GM23338 (cell line): ENCODE measurements around the gene WDR41. TPM values are rescaled to one million over a fixed set of nuclear protein-coding genes. Genes with fewer than 3 reads are reported as not detected.

Experiments
- ATAC-seq: fragments of 200-7000 bp; cut with Tn5 transposase; 3 replicates; pipeline ENCODE4 v1.9.1; 2020
- DNase-seq: peaks from one replicate; pipeline ENCODE4 v3.0.0-alpha.2; 2015; ENCODE audit warnings: low spot score
- H2AFZ ChIP-seq: fragments of 200-600 bp; sonication (generic); 2 replicates; pipeline ENCODE4 v1.8.0; 2016; ENCODE audit warnings: antibody characterized with exemption, mild to moderate bottlenecking, moderate library complexity
- H3F3A ChIP-seq: fragments of 200-600 bp; sonication (generic); replicated peaks from 2 replicates; pipeline ENCODE4 v1.8.0; 2017; ENCODE audit warnings: antibody characterized with exemption, mixed run types, low read depth
- H3K27ac ChIP-seq: fragments of 200-600 bp; sonication (generic); 2 replicates; pipeline ENCODE4 v1.6.1; 2016; ENCODE audit warnings: low read depth
- H3K27me3 ChIP-seq: fragments of 200-600 bp; sonication (generic); 2 replicates; pipeline ENCODE4 v1.8.0; 2016; ENCODE audit warnings: mild to moderate bottlenecking, mixed run types, moderate library complexity; ENCODE audit not compliant: insufficient read depth
- H3K36me3 ChIP-seq: fragments of 200-600 bp; sonication (generic); 2 replicates; pipeline ENCODE4 v1.8.0; 2016; ENCODE audit warnings: mild to moderate bottlenecking; ENCODE audit not compliant: insufficient read depth
- H3K4me1 ChIP-seq: fragments of 200-600 bp; sonication (generic); 2 replicates; pipeline ENCODE4 v1.8.0; 2016; ENCODE audit warnings: mild to moderate bottlenecking, moderate library complexity; ENCODE audit not compliant: insufficient read depth
- H3K4me2 ChIP-seq: fragments of 200-600 bp; sonication (generic); 2 replicates; pipeline ENCODE4 v1.7.1; 2017; ENCODE audit warnings: mixed run types
- H3K4me3 ChIP-seq: fragments of 200-600 bp; sonication (generic); 2 replicates; pipeline ENCODE4 v1.6.1; 2016; ENCODE audit warnings: mixed run types
- H3K79me2 ChIP-seq: fragments of 200-600 bp; sonication (generic); replicated peaks from 2 replicates; pipeline ENCODE4 v1.8.0; 2017; ENCODE audit warnings: mild to moderate bottlenecking; ENCODE audit not compliant: insufficient read depth
- H3K9me2 ChIP-seq: fragments of 200-600 bp; sonication (generic); 2 replicates; pipeline ENCODE4 v1.8.0; 2017; ENCODE audit not compliant: insufficient read depth
- H4K20me1 ChIP-seq: fragments of 200-600 bp; sonication (generic); replicated peaks from 2 replicates; pipeline ENCODE4 v1.8.0; 2017; ENCODE audit warnings: mild to moderate bottlenecking; ENCODE audit not compliant: insufficient read depth
- H3K27ac Mint-ChIP-seq: 2 replicates; pipeline ENCODE4 v1.8.0; 2020; ENCODE audit warnings: inconsistent platforms, mild to moderate bottlenecking, moderate library complexity, mixed read lengths
- H3K27me3 Mint-ChIP-seq: 3 replicates; pipeline ENCODE4 v1.8.0; 2022; ENCODE audit warnings: low read depth, mild to moderate bottlenecking, moderate library complexity, mixed read lengths, inconsistent platforms; ENCODE audit not compliant: insufficient read depth, poor library complexity
- H3K36me3 Mint-ChIP-seq: 3 replicates; pipeline ENCODE4 v1.8.0; 2021; ENCODE audit warnings: low read depth, mild to moderate bottlenecking, inconsistent platforms, moderate library complexity, mixed read lengths
- H3K4me1 Mint-ChIP-seq: 3 replicates; pipeline ENCODE4 v1.8.0; 2020; ENCODE audit warnings: mild to moderate bottlenecking, inconsistent platforms, mixed read lengths
- H3K4me3 Mint-ChIP-seq: 3 replicates; pipeline ENCODE4 v1.8.0; 2021; ENCODE audit warnings: moderate library complexity, mild to moderate bottlenecking, inconsistent platforms, mixed read lengths
- H3K9me3 Mint-ChIP-seq: 3 replicates; pipeline ENCODE4 v1.8.0; 2020; ENCODE audit warnings: moderate library complexity, mild to moderate bottlenecking, inconsistent platforms, mixed read lengths
- CREB1 ChIP-seq: fragments of 250-450 bp; sonication (Bioruptor Pico); IDR thresholded peaks from 2 replicates; pipeline ENCODE4 v1.5.0; 2020; ENCODE audit warnings: low read depth, mild to moderate bottlenecking, moderate library complexity
- EZH2 ChIP-seq: fragments of 200-600 bp; sonication (generic); IDR thresholded peaks from one replicate; pipeline ENCODE4 v1.8.0; 2017; ENCODE audit warnings: antibody characterized with exemption, mild to moderate bottlenecking, low read depth; ENCODE audit not compliant: unreplicated experiment
- EZH2phosphoT487 ChIP-seq: fragments of 200-600 bp; sonication (generic); IDR thresholded peaks from one replicate; pipeline ENCODE4 v1.8.1; 2018; ENCODE audit warnings: antibody characterized with exemption; ENCODE audit not compliant: unreplicated experiment
- JUNB ChIP-seq: IDR thresholded peaks from one replicate; pipeline ENCODE4 v1.6.1; 2016; ENCODE audit warnings: antibody characterized with exemption; ENCODE audit not compliant: unreplicated experiment
- NANOG ChIP-seq: IDR thresholded peaks from 2 replicates; pipeline ENCODE4 v1.6.1; 2016; ENCODE audit warnings: antibody characterized with exemption, borderline replicate concordance
- POLR2AphosphoS5 ChIP-seq: IDR thresholded peaks from 2 replicates; pipeline ENCODE4 v1.6.1; 2016; ENCODE audit warnings: antibody characterized with exemption, low read depth
- STAT1 ChIP-seq: IDR thresholded peaks from one replicate; pipeline ENCODE4 v1.6.1; 2016; ENCODE audit warnings: antibody characterized with exemption; ENCODE audit not compliant: unreplicated experiment
- ZNF114 ChIP-seq: fragments of 250-450 bp; sonication (Bioruptor Pico); IDR thresholded peaks from 2 replicates; pipeline ENCODE4 v1.5.0; 2020; ENCODE audit warnings: mild to moderate bottlenecking, moderate library complexity
- ZNF331 ChIP-seq: fragments of 250-450 bp; sonication (Bioruptor Pico); IDR thresholded peaks from 2 replicates; pipeline ENCODE4 v1.5.0; 2020; ENCODE audit warnings: low read depth, mild to moderate bottlenecking, moderate library complexity
- polyA plus RNA-seq: library from polyadenylated mRNA; unstranded; fragments of >200 nt; fragmentation: Nextera tagmentation; extraction: Ambion mirVana; gene quantifications from 2 replicates; pipeline ENCODE4 v1.2.1, GENCODE V29; 2016
- total RNA-seq: library from RNA; depleted of rRNA; stranded (reverse); fragments of >200 nt; shearing (Covaris generic); gene quantifications from 2 replicates; pipeline ENCODE4 v1.2.3, GENCODE V29; 2014
- TF ChIP-seq, protein P1 (sequence below): IDR thresholded peaks from 2 replicates; pipeline ENCODE4 v1.6.1; 2016; ENCODE audit warnings: antibody characterized with exemption
- TF ChIP-seq, protein P2 (sequence below): IDR thresholded peaks from one replicate; pipeline ENCODE4 v1.6.1; 2018; ENCODE audit warnings: antibody characterized with exemption; ENCODE audit not compliant: unreplicated experiment
- TF ChIP-seq, protein P3 (sequence below): fragments of 250-450 bp; sonication (Bioruptor Pico); IDR thresholded peaks from 2 replicates; pipeline ENCODE4 v1.5.0; 2020; ENCODE audit warnings: mild to moderate bottlenecking, moderate library complexity
- TF ChIP-seq, protein P4 (sequence below), 2 experiments: fragments of 200-600 bp in 1 of 2; sonication (generic) in 1 of 2; conservative IDR thresholded peaks; 2 replicates each; pipeline versions ENCODE4 v1.5.1 to v1.6.1; 2016 to 2017; ENCODE audit warnings: antibody characterized with exemption in 2 of 2, low read depth in 2 of 2, mild to moderate bottlenecking in 2 of 2, moderate library complexity in 1 of 2

The WDR41 gene
- total and polyA plus RNA-seq, 2 experiments from 2014 or later: 19.1 to 40.4 TPM

DNA sequence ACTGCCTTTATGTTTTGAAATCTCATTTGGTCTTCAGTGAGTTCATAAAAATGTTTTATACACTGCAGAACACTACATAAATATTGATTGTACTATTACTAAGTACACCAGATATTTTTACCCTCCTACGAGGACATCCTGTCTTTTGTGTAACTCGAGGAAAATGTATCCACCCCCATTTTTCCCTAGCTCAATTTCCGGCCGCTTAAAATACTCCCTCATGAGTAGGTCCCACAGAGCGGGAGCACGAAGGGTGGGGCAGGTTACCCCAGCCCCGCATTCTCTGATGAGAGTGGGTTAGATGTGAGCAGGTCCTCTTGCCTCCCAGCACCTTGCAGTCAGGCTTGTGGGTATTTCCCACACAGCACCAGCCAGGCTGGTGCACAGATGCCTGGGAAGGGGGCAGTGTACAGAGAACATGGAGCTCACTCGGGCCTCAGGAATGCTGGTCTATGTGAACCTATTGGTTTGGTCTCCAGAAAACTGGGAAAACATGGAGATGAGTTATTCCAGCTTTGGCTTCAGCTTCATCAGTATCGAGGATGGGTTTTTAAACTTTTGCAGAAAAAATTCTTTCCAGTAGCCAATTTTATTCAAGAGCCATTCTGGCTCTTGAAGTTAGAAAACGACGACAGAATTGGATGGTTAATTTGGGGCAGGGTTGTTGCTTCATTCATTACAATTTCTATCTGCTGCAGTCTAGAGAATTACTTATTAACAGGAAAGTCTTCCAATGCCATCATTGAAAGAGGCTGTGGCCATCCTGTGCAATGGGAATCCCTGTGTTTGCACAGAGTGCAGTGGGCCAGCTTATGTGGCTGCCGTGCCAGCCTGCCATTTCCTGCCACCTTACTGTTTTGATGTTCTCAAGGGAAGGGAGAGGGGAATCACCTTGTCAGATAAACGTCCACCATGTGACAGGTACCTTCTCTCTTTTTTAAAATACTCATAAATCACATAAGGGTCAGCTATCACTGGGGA, 73.2 kb downstream of the WDR41 start:
- no peak for DNase-seq
- TF ChIP-seq CREB1 (no peak), ZNF114 (CRISPR knock-in tag) (no peak), NANOG (no peak), POLR2AphosphoS5 (no peak), ZNF331 (CRISPR knock-in tag) (no peak), EZH2 (no peak), STAT1 (no peak), JUNB (no peak), EZH2phosphoT487 (no peak)
- TF ChIP-seq, protein P1, sequence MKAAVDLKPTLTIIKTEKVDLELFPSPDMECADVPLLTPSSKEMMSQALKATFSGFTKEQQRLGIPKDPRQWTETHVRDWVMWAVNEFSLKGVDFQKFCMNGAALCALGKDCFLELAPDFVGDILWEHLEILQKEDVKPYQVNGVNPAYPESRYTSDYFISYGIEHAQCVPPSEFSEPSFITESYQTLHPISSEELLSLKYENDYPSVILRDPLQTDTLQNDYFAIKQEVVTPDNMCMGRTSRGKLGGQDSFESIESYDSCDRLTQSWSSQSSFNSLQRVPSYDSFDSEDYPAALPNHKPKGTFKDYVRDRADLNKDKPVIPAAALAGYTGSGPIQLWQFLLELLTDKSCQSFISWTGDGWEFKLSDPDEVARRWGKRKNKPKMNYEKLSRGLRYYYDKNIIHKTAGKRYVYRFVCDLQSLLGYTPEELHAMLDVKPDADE: no peak
- TF ChIP-seq, protein P2, sequence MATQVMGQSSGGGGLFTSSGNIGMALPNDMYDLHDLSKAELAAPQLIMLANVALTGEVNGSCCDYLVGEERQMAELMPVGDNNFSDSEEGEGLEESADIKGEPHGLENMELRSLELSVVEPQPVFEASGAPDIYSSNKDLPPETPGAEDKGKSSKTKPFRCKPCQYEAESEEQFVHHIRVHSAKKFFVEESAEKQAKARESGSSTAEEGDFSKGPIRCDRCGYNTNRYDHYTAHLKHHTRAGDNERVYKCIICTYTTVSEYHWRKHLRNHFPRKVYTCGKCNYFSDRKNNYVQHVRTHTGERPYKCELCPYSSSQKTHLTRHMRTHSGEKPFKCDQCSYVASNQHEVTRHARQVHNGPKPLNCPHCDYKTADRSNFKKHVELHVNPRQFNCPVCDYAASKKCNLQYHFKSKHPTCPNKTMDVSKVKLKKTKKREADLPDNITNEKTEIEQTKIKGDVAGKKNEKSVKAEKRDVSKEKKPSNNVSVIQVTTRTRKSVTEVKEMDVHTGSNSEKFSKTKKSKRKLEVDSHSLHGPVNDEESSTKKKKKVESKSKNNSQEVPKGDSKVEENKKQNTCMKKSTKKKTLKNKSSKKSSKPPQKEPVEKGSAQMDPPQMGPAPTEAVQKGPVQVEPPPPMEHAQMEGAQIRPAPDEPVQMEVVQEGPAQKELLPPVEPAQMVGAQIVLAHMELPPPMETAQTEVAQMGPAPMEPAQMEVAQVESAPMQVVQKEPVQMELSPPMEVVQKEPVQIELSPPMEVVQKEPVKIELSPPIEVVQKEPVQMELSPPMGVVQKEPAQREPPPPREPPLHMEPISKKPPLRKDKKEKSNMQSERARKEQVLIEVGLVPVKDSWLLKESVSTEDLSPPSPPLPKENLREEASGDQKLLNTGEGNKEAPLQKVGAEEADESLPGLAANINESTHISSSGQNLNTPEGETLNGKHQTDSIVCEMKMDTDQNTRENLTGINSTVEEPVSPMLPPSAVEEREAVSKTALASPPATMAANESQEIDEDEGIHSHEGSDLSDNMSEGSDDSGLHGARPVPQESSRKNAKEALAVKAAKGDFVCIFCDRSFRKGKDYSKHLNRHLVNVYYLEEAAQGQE: no peak
- TF ChIP-seq, protein P3, sequence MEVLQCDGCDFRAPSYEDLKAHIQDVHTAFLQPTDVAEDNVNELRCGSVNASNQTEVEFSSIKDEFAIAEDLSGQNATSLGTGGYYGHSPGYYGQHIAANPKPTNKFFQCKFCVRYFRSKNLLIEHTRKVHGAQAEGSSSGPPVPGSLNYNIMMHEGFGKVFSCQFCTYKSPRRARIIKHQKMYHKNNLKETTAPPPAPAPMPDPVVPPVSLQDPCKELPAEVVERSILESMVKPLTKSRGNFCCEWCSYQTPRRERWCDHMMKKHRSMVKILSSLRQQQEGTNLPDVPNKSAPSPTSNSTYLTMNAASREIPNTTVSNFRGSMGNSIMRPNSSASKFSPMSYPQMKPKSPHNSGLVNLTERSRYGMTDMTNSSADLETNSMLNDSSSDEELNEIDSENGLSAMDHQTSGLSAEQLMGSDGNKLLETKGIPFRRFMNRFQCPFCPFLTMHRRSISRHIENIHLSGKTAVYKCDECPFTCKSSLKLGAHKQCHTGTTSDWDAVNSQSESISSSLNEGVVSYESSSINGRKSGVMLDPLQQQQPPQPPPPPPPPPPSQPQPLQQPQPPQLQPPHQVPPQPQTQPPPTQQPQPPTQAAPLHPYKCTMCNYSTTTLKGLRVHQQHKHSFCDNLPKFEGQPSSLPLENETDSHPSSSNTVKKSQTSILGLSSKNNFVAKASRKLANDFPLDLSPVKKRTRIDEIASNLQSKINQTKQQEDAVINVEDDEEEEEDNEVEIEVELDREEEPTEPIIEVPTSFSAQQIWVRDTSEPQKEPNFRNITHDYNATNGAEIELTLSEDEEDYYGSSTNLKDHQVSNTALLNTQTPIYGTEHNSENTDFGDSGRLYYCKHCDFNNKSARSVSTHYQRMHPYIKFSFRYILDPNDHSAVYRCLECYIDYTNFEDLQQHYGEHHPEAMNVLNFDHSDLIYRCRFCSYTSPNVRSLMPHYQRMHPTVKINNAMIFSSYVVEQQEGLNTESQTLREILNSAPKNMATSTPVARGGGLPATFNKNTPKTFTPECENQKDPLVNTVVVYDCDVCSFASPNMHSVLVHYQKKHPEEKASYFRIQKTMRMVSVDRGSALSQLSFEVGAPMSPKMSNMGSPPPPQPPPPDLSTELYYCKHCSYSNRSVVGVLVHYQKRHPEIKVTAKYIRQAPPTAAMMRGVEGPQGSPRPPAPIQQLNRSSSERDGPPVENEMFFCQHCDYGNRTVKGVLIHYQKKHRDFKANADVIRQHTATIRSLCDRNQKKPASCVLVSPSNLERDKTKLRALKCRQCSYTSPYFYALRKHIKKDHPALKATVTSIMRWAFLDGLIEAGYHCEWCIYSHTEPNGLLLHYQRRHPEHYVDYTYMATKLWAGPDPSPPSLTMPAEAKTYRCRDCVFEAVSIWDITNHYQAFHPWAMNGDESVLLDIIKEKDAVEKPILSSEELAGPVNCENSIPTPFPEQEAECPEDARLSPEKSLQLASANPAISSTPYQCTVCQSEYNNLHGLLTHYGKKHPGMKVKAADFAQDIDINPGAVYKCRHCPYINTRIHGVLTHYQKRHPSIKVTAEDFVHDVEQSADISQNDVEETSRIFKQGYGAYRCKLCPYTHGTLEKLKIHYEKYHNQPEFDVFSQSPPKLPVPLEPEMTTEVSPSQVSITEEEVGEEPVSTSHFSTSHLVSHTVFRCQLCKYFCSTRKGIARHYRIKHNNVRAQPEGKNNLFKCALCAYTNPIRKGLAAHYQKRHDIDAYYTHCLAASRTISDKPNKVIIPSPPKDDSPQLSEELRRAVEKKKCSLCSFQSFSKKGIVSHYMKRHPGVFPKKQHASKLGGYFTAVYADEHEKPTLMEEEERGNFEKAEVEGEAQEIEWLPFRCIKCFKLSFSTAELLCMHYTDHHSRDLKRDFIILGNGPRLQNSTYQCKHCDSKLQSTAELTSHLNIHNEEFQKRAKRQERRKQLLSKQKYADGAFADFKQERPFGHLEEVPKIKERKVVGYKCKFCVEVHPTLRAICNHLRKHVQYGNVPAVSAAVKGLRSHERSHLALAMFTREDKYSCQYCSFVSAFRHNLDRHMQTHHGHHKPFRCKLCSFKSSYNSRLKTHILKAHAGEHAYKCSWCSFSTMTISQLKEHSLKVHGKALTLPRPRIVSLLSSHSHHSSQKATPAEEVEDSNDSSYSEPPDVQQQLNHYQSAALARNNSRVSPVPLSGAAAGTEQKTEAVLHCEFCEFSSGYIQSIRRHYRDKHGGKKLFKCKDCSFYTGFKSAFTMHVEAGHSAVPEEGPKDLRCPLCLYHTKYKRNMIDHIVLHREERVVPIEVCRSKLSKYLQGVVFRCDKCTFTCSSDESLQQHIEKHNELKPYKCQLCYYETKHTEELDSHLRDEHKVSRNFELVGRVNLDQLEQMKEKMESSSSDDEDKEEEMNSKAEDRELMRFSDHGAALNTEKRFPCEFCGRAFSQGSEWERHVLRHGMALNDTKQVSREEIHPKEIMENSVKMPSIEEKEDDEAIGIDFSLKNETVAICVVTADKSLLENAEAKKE (CRISPR knock-in tag): no peak
- TF ChIP-seq, protein P4, sequence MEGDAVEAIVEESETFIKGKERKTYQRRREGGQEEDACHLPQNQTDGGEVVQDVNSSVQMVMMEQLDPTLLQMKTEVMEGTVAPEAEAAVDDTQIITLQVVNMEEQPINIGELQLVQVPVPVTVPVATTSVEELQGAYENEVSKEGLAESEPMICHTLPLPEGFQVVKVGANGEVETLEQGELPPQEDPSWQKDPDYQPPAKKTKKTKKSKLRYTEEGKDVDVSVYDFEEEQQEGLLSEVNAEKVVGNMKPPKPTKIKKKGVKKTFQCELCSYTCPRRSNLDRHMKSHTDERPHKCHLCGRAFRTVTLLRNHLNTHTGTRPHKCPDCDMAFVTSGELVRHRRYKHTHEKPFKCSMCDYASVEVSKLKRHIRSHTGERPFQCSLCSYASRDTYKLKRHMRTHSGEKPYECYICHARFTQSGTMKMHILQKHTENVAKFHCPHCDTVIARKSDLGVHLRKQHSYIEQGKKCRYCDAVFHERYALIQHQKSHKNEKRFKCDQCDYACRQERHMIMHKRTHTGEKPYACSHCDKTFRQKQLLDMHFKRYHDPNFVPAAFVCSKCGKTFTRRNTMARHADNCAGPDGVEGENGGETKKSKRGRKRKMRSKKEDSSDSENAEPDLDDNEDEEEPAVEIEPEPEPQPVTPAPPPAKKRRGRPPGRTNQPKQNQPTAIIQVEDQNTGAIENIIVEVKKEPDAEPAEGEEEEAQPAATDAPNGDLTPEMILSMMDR (conservative IDR thresholded peaks at IDR 0.05; ENCODE audit: low read depth in 2 of 2): no peak
- ATAC-seq: peak; percentile 44; the same call in 2 of the 3 replicates
- Mint-ChIP-seq H3K27ac (no peak overlapping the region), H3K27me3 (peaks cover 4% of the 10 kb centered on the region), H3K36me3 (no peaks in the 10 kb centered on the region), H3K4me1 (peaks cover 4% of the 10 kb centered on the region; the same call in 2 of the 3 replicates), H3K9me3 (no peaks in the 10 kb centered on the region), H3K4me3 (no peak overlapping the region)
- Histone ChIP-seq H3K27me3 (no peaks in the 10 kb centered on the region), H3K9me2 (no peaks in the 10 kb centered on the region), H4K20me1 (no peaks in the 10 kb centered on the region), H3K36me3 (no peaks in the 10 kb centered on the region), H3K4me2 (no peak overlapping the region), H3K79me2 (no peaks in the 10 kb centered on the region), H3K4me1 (no peaks in the 10 kb centered on the region), H3K27ac (no peak overlapping the region), H3K4me3 (no peak overlapping the region), H2AFZ (no peak overlapping the region), H3F3A (no peaks in the 10 kb centered on the region)
